Astrocyte of the hippocampus (primary cell): ENCODE measurements around the gene PRR12.
"Not testable (repeated sequence)": the region's sequence is repeated elsewhere in the genome, so short reads cannot be mapped to it uniquely, and the experiment has no call there.

ENCODE experiments used
- DNase-seq: peaks from one replicate; pipeline ENCODE4 v3.0.0; 2011; ENCODE audit warnings: low read depth, low spot score

PRR12 gene

DNA sequence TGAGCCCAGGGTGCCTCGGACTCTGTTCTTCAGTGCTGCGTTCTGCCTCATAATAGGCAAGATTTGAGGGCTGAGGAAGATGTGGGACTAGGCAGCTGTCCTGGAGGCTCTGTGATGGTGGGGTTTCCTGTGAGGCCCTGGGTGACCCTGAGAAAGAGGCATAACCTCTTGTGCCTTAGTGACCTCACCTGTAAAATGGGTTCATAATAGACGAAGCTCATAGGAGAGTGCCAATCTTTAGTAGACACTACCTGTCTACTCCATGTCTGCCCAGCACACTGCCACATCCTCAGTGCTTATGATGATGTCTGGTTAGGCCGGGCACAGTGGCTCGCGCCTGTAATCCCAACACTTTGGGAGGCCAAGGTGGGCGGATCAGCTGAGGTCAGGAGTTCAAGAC lies 25.6 kb downstream of the PRR12 start:
- DNase-seq = no peak

DNA sequence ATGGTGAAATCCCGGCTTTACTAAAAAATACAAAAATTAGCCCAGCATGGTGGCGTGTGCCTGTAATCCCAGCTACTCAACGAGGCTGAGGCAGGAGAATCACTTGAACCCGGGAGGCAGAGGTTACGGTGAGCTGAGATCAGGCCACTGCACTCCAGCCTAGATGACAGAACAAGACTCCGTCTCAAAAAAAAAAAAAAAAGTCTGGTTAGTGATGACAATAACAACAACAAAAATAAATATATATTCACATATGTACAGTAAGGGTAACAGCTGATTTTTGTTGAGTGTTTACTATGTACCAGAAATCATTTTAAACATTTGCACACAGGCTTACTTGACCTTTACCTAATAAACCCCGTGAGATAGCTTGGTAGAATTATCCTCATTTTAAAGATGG lies 26.0 kb downstream of the PRR12 start:
- DNase-seq = no peak

DNA sequence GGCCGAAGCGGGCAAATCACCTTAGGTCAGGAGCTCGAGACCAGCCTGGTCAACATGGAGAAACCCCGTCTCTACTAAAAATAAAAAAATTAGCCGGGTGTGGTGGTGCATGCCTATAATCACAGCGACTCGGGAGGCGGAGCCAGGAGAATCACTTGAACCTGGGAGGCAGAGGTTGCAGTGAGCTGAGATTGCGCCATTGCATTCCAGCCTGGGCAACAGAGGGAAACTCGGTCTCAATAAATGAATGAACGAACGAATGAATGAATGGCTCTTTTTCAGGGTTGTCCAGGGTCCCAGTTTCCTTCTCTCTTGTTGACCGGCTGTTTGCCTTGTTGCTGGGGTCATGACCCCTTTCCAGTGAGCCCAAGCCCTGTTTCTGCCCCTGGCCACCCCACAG lies 26.9 kb downstream of the PRR12 start:
- not testable (repeated sequence) for DNase-seq

DNA sequence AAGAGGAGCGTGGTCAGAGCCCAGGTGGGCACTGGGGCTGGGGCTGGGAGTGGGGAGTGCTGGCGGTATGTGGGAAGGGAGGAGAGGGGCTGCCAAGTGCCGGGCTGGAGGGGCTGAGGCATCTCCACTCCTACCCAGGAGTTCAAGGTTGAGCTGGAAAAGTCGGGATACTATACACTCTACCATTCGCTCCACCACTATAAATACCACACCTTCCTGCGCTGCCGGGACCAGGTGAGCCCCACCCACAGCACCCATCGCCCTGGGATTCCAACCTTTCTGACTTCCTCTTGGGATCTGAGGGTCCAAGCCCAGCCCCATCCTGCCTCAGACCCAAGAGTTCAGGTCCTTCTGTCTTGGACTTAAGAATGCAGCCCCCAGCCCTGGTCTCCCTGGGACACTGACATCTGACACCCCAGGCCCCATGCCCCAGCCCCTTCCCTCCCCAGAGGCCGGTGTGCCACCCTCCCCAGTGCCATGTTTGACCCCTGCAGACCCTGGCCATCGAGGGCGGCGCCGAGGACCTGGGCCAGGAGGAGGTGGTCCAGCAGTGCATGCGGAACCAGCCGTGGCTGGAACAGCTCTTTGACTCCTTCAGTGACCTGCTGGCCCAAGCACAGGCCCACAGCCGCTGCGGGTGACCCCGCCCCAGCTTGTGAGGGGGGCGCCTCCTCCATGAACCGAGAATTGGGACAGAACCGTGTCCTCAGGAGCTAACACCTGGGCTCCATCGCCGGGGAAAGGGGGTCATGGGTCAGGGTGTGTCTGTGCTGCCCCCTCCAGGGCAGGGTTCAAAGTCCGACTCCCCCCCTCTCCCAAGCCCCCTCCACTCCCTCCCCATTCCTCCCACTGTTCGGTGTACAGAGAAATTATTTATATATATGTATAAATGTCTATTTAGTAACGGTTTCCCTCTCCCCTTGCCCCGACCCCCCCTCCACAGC lies 34.3 kb downstream of the PRR12 start:
- DNase-seq = no peak

DNA sequence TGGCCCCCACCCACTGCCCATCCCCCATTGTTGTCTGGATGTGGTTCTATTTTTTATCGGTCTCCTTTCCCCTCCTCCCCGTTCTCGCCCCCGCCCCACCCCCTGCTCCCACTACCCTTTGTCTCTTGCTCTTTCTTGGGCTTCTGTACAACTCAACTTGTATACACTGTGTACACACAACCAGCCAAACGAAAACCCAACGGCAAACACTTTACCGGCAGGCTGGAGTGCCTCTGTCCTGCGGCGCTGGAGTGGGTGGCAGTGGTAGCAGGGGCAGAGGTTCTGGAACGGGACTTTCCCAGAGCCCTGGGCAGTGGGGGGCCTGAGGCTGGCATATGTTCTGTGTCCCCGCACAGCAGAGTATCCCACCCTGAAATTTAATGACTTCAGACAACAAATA lies 35.2 kb downstream of the PRR12 start:
- no peak for DNase-seq

DNA sequence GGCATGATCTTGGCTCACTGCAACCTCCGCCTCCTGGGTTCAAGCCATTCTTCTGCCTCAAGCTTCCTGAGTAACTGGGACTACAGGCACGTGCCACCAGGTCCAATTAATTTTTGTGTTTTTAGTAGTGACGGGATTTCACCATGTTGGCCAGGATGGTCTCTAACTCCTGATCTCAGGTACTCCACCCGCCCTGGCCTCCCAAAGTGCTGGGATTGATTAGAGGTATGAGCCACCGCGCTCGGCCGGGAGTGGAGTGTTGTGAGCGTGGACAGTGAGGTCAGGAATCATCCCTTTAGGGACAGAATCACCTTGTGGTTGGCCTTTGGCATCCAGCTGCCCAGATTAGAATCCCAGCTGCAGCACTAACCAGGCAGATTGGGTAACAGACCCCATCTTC lies 38.7 kb downstream of the PRR12 start:
- DNase-seq = no peak

DNA sequence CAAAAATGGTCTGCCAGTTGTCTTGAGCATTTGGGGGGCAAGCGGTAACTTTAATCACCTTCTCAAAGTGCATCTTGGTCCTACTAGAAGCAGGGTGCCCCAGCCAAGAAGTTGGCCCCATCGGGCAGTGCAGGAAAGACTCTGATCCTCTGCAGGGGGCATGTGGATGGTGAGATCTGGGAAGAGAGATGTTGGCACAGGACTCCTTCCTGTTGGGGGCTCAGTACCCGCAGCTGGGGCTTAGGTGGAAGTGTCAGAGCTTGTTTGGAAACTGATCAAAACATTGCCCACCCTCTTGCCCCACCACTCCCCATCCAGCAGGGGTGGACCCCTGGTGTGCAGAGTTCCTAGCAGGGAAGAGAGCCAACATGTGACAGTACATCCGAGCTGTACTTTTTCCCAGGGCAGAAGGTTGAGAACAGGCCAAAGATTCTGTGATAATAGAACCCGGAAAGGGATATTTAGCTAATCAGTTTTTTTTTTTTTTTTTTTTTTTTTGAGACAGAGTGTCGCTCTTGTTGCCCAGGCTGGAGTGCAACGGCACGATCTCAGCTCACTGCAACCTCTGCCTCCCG lies 40.1 kb downstream of the PRR12 start:
- DNase-seq = peak; percentile 12

DNA sequence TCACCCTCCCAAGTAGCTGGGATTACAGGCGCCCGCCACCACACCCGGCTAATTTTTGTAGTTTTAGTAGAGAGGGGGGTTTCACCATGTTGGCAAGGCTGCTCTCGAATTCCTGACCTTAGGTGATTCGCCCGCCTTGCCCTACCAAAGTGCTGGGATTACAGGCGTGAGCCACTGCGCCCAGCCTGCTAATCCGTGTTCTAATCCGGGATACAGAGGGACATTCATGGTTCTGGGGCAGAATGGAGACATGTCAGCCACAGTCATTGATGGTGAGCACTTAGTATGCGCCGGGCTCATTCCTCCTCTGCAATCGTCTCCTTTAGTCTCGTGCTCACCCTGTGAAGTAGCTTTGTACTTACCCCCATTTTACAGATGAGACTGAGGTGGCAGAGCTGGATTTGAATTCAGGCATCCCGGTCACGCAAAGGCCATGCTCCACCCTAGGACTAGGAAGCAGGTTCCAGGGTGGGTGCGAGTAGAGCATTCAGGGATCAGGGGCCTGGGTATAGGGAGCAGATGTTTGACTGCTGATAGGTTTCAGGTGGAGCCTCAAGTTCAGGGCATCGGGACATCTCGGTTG lies 40.7 kb downstream of the PRR12 start:
- no peak for DNase-seq

DNA sequence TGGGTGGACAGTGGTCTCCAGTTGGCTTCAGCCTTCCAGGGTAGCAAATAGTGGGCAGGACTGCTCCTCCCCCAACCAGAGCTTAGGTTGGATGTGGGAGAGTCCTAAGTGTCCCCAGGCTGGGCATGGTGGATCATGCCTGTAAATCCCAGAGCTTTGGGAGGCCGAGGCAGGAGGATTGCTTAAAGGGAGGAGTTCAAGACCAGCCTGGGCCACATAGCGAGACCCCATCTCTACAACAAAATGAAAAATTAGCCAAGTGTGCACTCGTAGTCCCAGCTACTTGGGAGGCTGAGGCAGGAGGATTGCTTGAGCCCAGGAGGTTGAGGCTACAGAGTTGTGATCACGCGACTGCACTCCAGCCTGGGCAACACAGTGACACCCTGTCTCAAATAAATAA lies 41.6 kb downstream of the PRR12 start:
- no peak for DNase-seq

DNA sequence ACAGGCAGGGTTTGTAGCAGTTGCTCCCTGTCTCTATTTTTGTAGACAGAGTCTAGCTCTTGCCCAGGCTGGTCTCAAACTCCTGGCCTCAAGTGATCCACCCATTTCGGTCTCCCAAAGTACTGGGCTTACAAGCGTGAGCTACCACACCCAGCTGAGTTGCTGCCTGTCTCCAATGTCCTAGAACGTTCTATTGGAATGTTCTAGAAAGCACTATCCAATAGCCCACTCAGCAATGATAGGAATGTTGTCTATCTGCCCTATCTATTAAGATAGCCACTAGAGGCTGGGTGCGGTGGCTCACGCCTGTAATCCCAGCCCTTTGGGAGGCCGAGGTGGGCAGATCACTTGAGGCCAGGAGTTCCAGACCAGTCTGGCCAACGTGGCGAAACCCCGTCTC lies 42.3 kb downstream of the PRR12 start:
- DNase-seq = peak; percentile 13

DNA sequence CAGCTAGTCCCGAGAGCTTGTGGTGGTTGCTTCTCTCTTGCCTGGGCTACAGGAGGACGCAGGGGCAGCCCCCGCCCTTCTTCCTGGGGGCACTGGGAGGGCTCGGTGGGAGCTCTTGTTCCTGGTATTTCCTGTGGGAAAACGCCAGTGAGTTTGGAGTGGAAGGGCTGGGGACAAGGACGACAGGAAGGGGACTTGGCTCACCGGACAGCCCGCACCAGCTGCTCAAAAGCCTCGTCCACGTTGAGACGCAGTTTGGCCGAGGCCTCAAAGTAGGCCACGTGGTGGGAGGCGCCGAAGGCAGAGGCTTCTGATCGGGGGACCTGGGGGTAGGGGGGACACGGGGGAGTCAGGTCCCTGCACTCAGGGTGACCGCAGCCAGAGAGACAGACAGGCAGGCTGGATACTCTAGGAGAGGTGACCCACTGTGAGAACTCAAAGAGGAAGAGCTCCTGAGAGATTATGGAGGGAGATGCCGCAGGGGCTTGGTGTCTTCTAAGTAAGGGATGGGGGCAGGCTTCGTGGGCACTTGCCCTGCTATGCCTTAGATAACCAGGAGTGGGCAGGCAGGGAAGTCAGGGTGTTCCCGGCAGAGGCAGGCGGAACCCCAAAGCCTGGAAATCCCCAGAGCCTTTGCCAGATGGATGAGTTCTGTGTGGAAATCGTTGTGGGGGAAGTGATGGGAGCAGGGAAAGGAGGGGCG lies 44.7 kb downstream of the PRR12 start:
- peak; percentile 40 for DNase-seq

DNA sequence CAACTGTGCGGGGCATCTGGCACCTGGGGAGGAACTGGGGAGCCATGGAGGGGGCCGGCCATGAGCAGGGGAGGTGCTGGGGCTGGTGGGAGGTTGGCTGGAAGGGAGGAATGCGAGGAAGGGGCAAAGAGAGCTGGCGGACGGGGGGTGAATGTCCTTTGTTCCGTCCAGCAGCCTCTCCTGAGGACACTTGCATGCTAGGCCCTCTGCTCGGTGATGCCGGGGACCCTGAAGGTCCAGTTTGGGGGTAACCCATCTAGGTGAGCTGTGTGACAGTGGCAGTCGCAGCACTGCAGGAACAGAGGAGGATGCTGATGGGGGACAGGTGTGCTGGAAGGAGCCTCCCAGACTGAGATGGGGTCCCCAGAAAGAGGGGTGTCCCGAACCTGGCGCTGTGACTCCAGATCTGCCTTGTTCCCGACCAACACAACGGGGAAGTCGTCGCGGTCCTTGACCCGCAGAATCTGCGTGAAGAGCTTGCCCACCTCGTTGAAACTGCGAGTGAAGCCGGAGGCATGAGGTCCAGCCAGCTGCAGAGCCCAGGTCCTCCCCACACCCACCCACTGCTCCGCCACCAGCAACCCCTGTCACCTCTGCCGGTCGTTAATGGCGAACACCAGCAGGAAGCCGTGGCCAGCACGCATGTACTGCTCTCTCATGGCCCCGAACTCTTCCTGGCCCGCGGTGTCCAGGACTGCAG lies 45.4 kb downstream of the PRR12 start:
- no peak for DNase-seq

DNA sequence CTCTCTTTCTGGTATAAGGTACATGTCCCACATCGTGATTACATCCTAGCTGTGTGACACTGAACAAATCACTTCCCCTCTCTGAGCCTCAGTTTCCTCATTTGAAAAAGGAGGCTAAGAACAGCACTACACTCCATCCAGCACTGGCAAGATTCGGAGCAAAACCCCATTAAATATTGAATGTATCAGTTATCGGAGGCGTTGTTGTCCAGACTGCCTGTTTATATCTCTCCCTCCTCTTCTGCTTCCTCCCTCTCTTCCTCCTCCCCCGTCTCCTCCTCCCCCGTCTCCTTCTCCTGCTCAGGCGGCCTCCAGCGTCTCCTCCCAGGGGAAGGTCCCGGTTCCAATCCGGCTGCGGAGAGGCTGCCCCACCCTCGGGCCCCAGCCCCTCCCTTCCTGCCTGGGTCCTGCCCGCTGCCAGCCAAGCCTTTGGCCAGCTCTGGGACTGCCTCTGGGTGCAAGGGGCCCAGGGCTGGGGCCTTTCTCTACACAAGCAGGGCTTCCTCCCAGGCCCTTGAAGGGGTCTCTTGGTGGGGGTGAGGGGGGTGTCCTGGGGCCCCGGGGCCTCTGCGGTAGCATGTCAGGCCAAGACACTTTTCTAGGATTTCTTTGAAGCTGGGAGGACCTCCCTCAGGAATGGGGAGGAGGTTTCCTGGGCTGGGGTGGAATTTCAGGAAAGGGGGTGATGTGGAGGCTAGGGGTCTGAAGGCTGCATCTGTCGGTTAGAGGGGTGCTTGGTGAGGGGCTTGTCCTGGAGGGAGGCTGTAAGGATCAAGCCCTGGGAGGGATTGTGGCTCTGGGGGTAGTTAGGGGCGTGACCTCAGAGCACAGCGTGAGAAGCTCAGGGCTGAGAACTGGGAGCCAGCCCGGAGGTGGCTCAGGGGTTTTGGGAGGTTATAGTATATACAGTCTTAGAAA lies 47.1 kb downstream of the PRR12 start:
- DNase-seq = peak; percentile 81

DNA sequence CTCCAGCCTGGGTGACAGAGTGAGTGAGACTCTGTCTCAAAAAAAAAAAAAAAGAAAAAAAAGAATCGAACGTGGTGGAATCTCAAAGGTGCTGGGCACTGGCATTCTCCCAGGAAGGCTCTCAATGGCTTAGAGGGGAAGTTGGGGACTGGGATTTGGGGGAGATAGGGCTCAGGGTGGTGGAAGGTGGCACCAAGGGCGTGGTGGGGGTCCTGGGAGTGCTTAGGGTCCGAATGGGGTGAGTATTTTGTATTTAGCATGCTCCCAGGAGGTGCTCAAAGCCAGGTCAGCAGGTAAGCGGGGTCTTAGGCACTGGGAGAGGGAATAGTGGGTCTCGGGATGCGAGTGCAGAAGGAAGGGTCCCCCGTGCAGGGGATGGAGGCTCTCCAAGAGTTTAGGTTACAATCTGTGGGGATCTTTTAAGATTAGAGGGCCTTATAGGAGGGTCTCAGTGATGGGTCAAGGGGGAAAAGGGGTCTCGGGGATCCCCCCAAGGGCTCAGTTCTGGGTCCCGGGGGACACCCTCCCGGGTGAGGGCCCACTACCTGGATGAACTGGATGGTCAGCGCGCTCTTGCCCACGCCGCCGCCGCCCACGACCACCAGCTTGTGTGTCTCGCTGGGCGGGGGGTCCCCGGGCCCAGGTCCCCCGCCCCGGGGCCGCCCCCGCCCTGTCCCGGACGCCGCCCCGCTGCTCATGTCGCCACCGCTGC lies 48.6 kb downstream of the PRR12 start:
- peak; percentile 28 for DNase-seq

DNA sequence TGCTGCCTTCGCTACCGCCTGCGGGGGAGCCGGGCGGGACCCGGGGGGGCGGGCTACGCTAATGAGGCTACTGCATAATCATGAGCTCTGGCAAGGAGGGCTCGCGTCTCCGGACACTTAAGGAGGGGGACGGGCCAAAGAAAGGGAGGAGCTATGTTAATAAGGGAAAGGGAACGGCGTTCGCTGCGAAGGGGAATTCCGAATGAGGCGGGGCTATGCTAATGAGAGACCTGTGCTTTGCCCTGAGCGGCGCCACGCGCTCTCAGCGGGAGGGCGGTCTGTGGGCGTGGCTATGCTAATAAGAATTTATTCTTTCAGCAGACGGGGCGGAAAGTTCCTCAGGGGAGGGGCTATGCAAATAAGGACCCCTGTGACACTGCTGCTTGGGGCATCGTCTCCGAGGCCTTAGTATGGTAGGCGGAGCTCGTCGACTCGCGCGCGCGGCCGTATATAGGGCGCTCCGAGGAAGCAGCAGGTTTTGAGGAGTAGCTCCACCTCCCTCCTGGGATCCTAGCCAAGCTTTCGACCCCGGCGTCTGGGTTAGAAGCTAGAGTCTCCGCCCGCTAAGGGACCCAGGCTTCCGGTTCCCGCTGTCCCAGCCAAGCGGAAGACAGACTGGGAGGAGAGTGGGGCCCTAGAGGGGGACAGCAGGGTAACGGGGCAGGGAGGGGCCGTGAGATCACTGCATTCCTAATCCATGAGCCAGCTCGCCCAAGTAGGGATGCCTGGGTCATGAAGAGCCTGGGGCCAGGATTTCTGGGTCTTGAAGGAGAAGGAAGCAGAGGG lies 49.3 kb downstream of the PRR12 start, which contains the start of gene RRAS:
TSS of gene RRAS (minus strand) at position 31 of the 786 bp plus-strand sequence. CDS start 45 bp downstream, outside the sequence.
- peak; percentile 100 for DNase-seq

DNA sequence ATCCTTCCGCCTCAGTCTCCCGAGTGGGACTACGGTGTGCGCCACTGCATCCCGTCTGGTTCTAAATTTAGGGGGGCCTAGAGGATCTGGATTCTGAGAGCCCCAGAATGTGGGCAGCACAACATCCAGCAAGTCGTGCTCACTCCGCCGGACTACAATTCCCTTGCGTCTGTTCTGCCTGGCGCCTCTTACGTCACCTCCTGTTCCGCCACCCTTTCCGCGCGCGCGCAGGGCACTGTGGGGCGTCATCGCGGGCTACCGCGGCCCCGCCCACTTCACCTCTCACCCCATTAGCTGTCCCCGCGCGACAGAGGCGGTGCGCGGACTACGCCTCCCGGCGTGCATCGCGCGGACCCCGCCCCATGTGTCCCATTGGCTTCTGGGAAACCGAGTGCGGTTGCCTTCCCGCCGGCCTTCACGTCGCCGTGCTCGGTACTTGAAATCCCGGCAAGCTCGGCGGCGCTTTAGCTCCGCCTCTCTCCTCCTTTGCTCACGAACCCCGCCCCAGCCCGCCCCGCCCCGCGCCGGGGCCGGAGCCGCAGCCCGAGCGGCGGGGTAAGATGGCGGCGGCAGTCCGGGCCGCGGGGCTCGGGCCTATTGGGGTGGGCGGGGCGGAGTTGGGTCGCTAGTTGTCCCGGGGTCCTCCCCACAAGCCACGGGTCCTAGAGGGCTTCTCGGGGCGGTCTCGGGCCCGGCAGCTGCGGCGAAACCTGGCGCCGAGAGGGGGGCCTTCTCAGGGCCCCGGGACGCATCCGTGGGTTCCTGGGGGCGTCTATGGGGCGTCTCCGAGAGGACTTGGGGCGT lies 50.9 kb downstream of the PRR12 start, which contains the start of gene SCAF1:
TSS of gene SCAF1 (plus strand) at position 522 of the 804 bp plus-strand sequence. CDS start 2,818 bp downstream, outside the sequence.
- DNase-seq = peak; percentile 100

DNA sequence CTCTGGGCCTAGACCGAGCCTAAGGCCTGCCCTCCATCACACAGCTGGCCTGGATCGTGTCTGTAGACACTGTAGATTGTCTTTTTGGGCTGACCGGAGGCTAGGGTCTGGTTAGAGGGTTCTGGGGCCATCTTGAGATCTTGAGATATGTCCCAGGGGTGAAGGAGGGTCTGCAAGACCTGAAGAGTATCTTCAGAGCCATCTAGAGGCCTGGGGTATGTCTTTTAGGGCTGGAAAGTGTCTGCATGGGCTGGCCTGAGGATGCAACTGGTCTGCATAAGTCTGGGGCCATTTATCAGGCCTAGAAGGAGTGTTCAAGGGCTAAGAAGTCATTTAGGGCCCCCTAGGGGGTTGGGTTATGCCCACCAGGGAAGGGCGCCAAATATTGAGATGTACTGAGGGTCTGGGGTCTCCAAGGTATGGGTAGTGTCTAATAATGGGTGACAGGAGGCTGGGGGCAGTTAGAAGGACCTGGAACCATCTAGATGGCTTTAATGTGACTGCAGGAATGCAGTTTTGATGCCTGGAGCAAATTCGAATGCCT lies 51.6 kb downstream of the PRR12 start:
- DNase-seq = no peak

DNA sequence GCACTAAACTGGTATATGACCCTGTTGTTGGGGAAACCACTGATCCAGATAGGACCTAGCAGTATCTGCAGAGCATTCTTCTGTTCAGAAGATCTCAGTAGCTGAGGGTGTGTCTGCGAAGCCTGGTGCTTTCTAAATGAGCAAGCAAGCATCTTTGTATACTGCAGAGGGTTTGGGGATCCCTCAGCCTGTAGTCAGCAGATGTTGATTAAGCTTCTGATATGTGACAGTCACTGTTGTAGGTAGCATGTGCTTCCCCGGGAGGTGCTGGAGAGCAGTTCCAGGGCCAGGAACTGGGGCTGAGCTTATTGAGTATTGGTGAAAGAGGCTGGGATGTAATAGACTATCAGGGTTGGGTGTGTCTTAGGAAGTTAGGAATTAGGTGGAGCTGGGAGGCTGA lies 52.5 kb downstream of the PRR12 start:
- no peak for DNase-seq
